ENCODE measurements around the gene ROBO3. TPM values are rescaled to one million over a fixed set of nuclear protein-coding genes. Genes with fewer than 3 reads are reported as not detected.

Gene ROBO3
- total and polyA plus RNA-seq, 2 of the 8 experiments (the other 6 are each of a cell fraction or from before 2014, with no cell fraction given), result 12.1 to 24.6 TPM

GRCh38 chr11:124899383-124900145, 34.3 kb downstream of the ROBO3 start:
- H2BK120ac ChIP-seq (replicated peaks; ENCODE audit: low read depth, low read length), result no peak overlapping the region
- WGBS, 2 experiments (ENCODE audit: extremely low coverage in 1 of 2, insufficient coverage in 1 of 2, insufficient read length in 1 of 2, insufficient replicate concordance in 2 of 2, low coverage in 1 of 2, low lambda C conversion rate in 2 of 2, missing lambda C conversion rate in 1 of 2), result 76% methylated on average over 6 of the region's 6 CpGs; no CpG with 5 or more reads in 1 of the 2 experiments

More at GRCh38 chr11:124899383-124900145, 34.3 kb downstream of the ROBO3 start:
- TF ChIP-seq RAD21 (IDR thresholded peaks at IDR 0.05 in 1 of 2, conservative IDR thresholded peaks at IDR 0.05 in 1 of 2; ENCODE audit: low read depth in 2 of 2, low read length in 2 of 2) (peak; percentile 2 to 7; a peak in 2 of 4 replicates), CTCF (IDR thresholded peaks at IDR 0.05; ENCODE audit: control extremely low read depth in 1 of 3, insufficient read depth in 1 of 3, low read depth in 1 of 3, low read length in 3 of 3) (peak in 2 of 3 experiments; percentile 23 to 38; a peak in 2 of 4 replicates), SIN3A (conservative IDR thresholded peaks at IDR 0.05 in 1 of 2, IDR thresholded peaks at IDR 0.05 in 1 of 2; ENCODE audit: low read depth in 1 of 2, low read length in 2 of 2) (no peak), RFX5 (IDR thresholded peaks at IDR 0.05; ENCODE audit: borderline replicate concordance, low read depth, low read length) (no peak), RXRA (IDR thresholded peaks at IDR 0.05; ENCODE audit: insufficient read depth, low read depth, low read length) (no peak)
- H3K4ac ChIP-seq (replicated peaks; ENCODE audit: insufficient read length, low read depth, low read length), result no peak overlapping the region
- H2AK5ac ChIP-seq (ENCODE audit: low read depth, low read length), result no peak overlapping the region
- no peak overlapping the region for H2BK20ac ChIP-seq (ENCODE audit: low read length)
- H3K9me3 ChIP-seq (ENCODE audit: insufficient read depth in 2 of 2, low read depth in 1 of 2, low read length in 1 of 2), result no peaks in the 10 kb centered on the region
- H3K79me2 ChIP-seq (ENCODE audit: control insufficient read depth in 1 of 2, insufficient read depth in 2 of 2, low read length in 2 of 2), result no peaks in the 10 kb centered on the region
- H2BK15ac ChIP-seq (ENCODE audit: low read length), result no peak overlapping the region
- POLR2A ChIA-PET (ENCODE audit: partially characterized antibody), result interaction anchor here (1.7 kb wide), 1 partner anchor 11 kb away, joined by 5 read pairs; no protein-coding TSS in a partner anchor
- no peak overlapping the region for H3K18ac ChIP-seq (ENCODE audit: extremely low read depth, low read length)
- H3K27me3 ChIP-seq (replicated peaks in 1 of 4; ENCODE audit: control insufficient read depth in 3 of 4, extremely low read depth in 1 of 4, insufficient read depth in 3 of 4, low read length in 3 of 4), result peaks cover 0 to 6% (median 0%) of the 10 kb centered on the region in 4 experiments; a peak in 3 of 7 replicates
- DNase-seq (ENCODE audit: low read depth in 1 of 2, low spot score in 2 of 2), result peak in 1 of 2 experiments; percentile 41
- no peaks in the 10 kb centered on the region for H3K79me1 ChIP-seq (ENCODE audit: low read depth, low read length)
- H4K91ac ChIP-seq (replicated peaks; ENCODE audit: insufficient read length, low read length), result no peak overlapping the region
- no peak overlapping the region for H2BK12ac ChIP-seq (ENCODE audit: low read depth, low read length)
- H3K4me2 ChIP-seq (ENCODE audit: insufficient read depth in 1 of 2, low read depth in 2 of 2, low read length in 2 of 2), result no peak overlapping the region
- no peaks in the 10 kb centered on the region for H3K23me2 ChIP-seq (ENCODE audit: low read depth, low read length)
- no peak overlapping the region for H3K23ac ChIP-seq (ENCODE audit: insufficient read length)
- H2BK5ac ChIP-seq (ENCODE audit: low read depth, low read length), result no peak overlapping the region
- H3K36me3 ChIP-seq (ENCODE audit: control insufficient read depth in 2 of 4, insufficient read depth in 4 of 4, low read length in 3 of 4), result no peaks in the 10 kb centered on the region
- no peak overlapping the region for H3K4me3 ChIP-seq (ENCODE audit: extremely low read depth in 1 of 4, insufficient read depth in 2 of 4, low read depth in 3 of 4, low read length in 4 of 4)
- H2AFZ ChIP-seq (ENCODE audit: low read length), result no peak overlapping the region
- no peak overlapping the region for H4K5ac ChIP-seq (ENCODE audit: insufficient read length, low read depth, low read length)
- H3K4me1 ChIP-seq (replicated peaks in 1 of 4; ENCODE audit: control insufficient read depth in 3 of 4, insufficient read depth in 4 of 4, low read length in 3 of 4), result peaks cover 0 to 2% (median 1%) of the 10 kb centered on the region in 4 experiments; a peak in 3 of 7 replicates
- H4K8ac ChIP-seq (ENCODE audit: extremely low read depth, insufficient read depth, low read length), result no peak overlapping the region
- no peak for FAIRE-seq
- CTCF ChIA-PET (ENCODE audit: partially characterized antibody), result interaction anchor here (0.6 to 4.1 kb wide), 18 partner anchors 9 to 243 kb away, joined by 3 to 13 read pairs (median 5); partner anchors contain the start of gene HEPACAM
- H3K56ac ChIP-seq (replicated peaks; ENCODE audit: insufficient read length, low read depth, low read length), result no peak overlapping the region
- H3K14ac ChIP-seq (ENCODE audit: insufficient read length), result no peak overlapping the region
- H4K20me1 ChIP-seq (replicated peaks in 1 of 2; ENCODE audit: control insufficient read depth in 1 of 2, insufficient read depth in 2 of 2, low read length in 2 of 2), result no peaks in the 10 kb centered on the region
- H3K27ac ChIP-seq (ENCODE audit: low read depth, low read length), result no peak overlapping the region
- H3K9ac ChIP-seq (replicated peaks in 1 of 4; ENCODE audit: extremely low read depth in 1 of 4, low read depth in 3 of 4, low read length in 3 of 4), result no peak overlapping the region

All from H1 (cell line).